KG1 (cell line): Measurements from ENCODE around the gene CAMKMT.
A peak's percentile ranks its signal among the peaks of the same experiment; 100 is the strongest.

ENCODE experiments used
- DNase-seq: peaks from one replicate; lab custom pipeline; 2025; lab: John Stamatoyannopoulos, UW

CAMKMT gene

GRCh38 chr2:44691174-44691785 lies 329.5 kb downstream of the CAMKMT start:
- DNase-seq, result no peak

- no peak for DNase-seq
These were observed 331.1 kb downstream of the CAMKMT start for GRCh38 chr2:44692821-44693220.

DNA sequence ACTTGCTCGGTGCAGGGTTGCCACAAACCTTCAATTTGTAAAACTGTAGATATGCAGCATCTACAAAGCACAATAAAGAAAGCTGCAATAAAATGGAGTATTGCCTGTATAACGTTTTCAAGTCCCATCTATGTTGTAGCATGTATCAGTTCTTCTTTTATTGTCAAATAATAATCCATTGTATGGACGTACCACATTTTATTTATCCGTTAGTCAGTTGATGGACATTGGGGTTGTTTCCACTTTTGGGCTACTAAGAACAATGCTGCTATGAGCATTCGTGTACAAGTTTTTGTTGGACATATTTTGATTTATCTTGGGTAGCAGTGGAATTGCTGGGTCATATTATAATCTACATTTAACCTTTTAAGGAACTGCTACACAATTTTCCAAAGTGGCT lies 339.1 kb downstream of the CAMKMT start:
- DNase-seq, result no peak

- DNase-seq, result no peak
These were observed 343.6 kb downstream of the CAMKMT start for GRCh38 chr2:44705356-44705755.

- no peak for DNase-seq
These were observed 344.2 kb downstream of the CAMKMT start for GRCh38 chr2:44705876-44706480.

GRCh38 chr2:44706681-44707553 lies 345.2 kb downstream of the CAMKMT start:
- no peak for DNase-seq

GRCh38 chr2:44707945-44708660 lies 346.4 kb downstream of the CAMKMT start:
- peak; percentile 8 for DNase-seq

DNA sequence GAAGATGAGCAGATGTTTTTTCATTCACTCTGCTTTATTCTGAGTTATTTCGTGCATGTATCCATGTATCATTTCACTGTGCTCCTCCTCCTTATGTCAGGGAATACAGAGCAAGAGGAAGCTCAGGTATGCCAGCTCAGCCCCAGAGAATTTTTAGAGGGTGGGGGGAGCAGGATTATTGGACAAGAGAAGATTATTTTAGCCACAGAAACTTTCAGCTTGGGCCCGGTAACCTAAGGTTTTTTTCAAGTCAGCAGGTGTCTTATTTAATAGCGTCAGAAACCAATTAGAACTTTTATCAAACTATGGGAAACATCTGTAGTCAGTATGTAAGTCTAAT lies 346.9 kb downstream of the CAMKMT start:
- no peak for DNase-seq

- DNase-seq, result no peak
These were observed 351.4 kb downstream of the CAMKMT start for GRCh38 chr2:44713170-44713569.

DNA sequence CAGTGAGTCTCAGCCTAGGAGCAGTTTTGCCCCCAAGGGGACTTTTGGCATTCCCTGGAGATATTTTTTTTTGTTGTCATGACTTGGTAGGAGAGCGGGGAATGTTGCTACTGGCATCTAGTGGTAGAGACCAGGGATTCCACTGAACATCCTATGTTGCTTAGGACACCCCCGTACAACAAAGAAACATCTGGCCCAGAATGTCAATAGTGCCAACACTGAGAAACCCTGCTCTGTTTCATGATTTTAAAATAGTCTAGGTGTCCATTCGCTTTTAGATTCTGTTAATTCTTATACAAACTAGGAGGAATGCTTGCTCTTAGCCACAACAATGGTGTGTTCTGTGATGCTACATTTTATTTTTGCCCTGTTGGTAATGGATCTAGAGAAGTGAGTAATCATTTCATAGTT lies 353.9 kb downstream of the CAMKMT start:
- no peak for DNase-seq

GRCh38 chr2:44716131-44716530 lies 354.4 kb downstream of the CAMKMT start:
- DNase-seq, result no peak

DNA sequence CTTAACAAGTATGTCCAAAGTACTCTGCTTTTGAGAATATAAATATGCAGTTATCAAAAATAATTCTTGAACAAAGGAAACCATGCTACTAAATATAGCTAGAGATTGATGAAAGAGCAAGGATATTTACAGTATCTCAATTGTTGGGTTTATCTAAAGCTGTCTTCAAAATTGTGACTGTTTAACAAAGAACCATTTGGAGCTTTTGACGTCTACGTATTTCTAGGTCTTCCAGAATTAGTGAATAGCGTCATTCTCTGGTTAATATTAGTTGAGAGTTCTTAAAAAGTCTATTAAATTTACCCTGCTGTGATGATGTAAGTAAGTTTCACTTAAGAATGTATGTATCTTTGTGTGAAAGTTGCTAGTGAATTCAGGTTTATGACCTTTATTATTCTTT lies 356.7 kb downstream of the CAMKMT start:
- DNase-seq, result no peak

DNA sequence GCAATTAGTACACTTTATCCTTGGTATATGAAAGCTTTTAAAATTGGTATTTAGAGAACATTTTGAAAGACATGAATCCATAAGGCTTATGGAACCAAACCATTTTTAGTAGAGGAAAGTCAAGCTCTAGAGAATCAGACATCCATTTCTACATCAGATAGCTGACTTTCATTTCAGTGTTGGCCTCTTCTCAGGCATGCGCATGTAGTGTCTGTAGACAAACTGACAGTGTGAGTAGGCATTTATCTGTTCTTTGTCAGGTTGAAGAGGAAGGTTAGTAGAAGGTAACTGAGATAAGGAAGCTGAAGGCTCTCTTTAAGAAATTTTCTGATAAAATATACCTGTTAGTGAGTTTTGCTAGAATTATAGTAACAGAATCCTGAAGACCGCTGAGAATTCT lies 357.8 kb downstream of the CAMKMT start:
- no peak for DNase-seq

DNA sequence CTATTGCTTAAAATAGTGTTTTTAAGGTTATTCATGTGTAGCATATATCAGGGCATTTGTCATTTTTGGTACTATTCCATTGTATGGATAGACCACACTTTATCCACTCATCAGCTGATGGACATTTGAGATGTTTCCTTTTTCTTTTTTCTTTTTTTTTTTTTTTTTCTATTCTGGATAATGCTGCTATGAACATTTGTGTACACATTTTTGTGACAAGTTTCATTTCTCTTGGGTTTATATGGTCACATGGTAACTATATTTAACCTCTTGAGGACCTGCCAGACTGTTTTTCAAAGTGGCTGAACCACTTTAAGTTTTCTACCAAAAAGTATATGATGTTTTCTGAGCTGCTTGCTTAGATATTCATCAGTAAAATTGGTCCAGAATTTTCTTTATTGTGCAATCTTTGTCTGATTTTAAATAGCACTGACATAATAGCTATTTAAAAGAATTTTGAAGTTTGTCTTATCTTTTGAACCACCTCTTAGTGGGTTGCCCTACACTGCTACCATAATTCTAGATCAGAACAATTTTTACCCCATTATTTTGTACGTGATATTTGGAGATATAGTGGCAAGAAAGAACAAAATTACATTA lies 360.4 kb downstream of the CAMKMT start:
- DNase-seq, result no peak

DNA sequence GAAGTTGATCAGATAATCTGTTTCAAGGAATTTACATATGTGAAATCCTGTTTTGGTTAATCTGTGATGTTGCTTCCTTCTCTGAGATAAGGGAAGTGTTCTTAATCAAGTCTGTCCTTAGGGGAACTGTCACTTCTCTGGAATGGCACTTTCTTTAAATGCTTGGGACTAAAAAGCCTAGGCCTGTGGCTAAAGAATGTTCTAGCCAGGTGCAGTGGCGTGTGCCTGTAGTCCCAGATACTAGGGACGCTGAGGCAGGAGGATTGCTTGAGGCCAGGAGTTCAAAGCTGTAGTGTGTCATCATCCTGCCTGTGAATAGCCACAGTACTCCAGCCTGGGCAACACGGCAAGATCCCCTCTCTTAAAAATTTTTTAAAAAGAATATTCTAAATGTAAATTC lies 362.2 kb downstream of the CAMKMT start:
- DNase-seq, result no peak

- no peak for DNase-seq
These were observed 368.8 kb downstream of the CAMKMT start for GRCh38 chr2:44730593-44730992.

DNA sequence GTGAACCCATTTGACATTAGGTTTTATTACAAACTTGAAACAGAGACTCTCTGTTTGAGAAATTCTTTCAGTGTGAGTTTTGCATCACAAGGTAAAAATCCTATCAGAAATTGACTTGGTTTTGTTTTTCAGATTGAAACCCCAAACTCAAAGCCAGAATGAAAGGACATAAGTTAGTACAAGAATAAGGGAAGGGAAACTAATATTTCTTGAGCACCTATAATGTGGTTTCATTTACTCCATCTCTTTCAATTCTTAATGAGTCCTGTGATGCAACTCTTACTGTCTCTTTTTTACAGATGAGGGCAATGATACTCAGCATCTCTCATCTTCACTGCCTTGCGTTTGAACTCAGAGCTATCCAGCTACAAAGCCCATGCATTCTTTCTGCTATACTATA lies 369.8 kb downstream of the CAMKMT start:
- DNase-seq, result no peak

DNA sequence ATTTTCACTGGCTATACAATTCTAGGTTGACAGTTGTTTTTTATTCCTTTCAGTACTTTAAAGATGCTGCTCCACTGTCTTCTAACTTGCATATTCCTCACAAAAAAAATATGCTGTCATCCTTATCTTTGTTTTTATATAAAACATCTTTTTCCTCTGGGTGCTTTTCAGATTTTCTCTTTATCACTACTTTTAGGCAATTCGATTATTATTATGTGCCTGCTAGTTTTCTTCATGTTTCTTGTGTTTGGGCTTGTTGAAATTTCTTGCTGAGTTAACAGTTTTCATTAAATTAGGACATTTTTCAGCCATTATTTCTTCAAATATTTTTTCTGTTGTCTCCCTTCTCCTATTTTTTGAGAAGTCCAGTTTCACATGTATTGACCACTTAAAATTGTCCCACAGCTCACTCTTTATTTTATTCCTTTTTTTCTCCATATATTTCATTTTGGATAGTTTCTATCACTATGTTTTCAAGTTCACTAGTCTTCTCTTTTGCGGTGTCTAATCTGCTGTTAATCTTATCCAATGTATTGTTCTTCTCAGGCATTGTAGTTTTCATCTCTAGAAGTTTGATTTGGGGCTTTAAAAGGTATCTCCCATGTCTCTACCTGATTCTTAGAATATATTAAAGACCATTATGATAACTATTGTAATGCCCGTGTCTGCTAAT lies 374.7 kb downstream of the CAMKMT start:
- DNase-seq, result no peak

GRCh38 chr2:44740678-44741077 lies 378.9 kb downstream of the CAMKMT start:
- no peak for DNase-seq

- DNase-seq, result no peak
These were observed 379.8 kb downstream of the CAMKMT start for GRCh38 chr2:44741507-44741906.

DNA sequence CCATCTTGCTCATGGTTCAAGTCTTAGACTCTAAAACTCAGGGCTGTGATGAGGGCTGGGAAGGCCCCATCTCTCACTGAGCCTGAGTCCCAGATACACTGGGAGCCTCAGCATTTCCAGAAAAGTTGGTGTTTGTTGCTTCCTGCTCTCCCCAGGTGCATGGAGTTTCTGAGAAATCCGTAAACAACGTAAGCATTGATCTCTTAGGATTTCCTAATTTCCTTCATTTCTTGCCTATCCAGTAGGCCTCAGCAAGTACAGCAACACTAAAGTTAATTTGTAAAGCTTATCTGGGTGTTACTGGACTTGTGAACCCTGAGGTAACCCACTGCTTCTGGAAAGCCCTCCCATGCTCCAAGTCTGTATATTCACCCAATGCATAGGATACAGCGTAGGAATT lies 380.3 kb downstream of the CAMKMT start:
- no peak for DNase-seq

DNA sequence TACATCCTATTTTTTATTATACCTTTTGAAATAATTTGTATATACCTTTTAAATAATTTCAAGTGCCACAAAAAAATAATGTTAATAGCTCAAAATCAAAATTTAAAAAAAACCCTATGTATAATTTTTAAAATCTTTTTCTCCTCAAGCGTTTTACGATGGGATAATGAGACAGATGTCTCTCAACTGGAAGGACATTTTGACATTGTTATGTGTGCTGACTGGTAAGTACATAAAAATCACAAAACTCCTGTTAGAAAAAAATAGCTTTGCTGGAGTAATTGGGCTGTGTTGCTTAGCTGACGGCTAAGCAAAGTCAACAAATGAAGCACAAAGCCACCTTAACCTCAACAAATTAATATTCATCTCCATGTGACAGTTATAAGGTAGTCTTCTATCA lies 381.7 kb downstream of the CAMKMT start:
- DNase-seq, result no peak
